Fibroblast of skin of right quadriceps (primary cell): ENCODE results near the gene NFIA.

Experiments
- DNase-seq: peaks from one replicate; pipeline ENCODE4 v3.0.0-alpha.2; 2013

NFIA gene

DNA sequence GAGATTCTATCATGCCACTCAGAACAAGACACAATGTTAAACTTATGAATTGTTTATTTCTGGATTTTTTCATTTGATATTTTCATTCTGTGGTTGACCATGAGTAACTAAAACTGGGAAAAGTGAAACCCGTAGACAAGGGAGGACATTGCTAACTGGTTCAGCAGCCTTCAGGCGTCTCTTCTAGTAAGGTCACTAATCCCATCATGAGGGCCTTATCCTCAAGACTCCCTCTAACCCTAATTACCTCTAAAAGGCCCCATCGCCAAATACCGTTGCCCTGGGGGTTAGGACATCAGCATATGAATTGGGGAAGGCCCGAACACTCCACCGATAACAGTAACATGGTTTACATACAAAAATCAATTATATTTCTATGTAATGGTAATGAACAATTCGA is 394.9 kb downstream of the NFIA start:
- no peak for DNase-seq

DNA sequence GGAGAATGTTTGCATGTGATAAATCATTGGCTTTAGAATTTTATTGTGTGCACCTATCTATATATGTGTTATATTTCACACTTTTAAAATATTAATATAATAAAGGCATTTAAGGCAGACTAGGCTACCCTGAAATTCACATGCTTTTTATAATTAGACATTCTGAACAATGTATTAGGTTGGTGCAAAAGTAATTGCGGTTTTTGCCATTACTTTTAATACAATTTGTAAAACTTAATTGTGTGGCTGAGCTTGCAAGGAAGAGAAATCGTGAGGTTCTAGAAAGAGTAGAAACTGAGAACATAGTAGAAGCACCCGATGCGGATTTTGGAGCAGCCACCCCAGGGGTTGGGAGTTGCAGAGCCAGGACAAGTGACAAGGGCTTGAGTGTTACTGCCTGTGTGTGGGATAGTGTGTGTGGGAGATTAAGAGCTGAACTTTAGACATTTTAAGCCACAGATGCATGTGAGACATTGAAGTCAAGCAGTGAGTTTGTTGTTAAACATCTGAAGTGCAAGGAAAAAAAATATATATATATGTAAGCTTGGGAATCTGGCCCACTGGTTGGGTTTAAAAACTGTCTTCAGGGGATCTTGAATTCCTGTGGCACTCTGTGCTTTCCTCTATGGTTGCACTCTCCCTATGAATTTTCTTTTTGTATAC is 398.0 kb downstream of the NFIA start:
- DNase-seq, result no peak

DNA sequence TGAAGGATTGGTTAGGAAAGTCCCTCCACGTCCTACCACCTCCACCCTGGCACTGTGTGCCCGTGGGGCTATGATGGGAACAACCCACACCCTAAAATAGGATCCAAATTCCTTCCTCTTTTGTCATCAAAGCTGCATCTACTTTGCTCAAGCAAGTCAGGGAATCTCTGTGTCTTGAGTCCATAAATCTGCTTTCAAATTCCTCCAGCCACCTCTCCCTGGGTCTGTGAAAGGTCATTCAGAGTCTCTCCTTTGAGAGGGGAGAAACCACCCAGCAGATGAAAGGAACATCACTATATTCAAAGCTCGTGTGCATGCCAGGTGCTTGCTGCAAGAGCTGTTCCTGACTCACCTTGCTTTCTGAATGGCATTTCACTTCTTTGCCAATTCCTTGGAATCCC is 399.0 kb downstream of the NFIA start:
- DNase-seq, result no peak

DNA sequence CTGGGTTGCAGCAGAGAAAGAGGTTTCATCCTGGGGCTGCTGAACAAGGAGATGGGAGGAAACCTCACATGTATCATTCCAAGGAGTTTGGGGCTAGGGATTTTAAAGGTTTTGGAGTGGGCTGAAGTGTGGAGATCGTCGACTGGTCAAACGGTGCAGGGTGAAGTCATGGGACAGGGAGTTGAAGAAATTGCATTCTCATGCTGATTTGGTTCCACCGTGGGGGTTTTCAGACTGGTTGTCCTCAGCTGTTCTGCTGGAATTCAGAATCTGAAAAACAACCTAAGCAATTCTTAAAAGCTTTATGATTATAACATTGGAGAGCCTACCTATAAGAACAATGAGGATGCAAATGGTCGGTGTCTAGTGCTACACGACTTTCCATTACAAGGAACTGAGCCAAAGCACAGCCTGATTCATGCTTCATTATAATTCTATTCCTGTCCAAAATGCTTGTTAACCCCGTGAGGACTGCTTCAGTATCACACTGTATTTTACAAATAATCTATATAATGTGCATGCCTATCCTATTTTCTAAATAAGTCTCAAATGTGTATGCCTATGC is 399.9 kb downstream of the NFIA start:
- DNase-seq, result no peak

DNA sequence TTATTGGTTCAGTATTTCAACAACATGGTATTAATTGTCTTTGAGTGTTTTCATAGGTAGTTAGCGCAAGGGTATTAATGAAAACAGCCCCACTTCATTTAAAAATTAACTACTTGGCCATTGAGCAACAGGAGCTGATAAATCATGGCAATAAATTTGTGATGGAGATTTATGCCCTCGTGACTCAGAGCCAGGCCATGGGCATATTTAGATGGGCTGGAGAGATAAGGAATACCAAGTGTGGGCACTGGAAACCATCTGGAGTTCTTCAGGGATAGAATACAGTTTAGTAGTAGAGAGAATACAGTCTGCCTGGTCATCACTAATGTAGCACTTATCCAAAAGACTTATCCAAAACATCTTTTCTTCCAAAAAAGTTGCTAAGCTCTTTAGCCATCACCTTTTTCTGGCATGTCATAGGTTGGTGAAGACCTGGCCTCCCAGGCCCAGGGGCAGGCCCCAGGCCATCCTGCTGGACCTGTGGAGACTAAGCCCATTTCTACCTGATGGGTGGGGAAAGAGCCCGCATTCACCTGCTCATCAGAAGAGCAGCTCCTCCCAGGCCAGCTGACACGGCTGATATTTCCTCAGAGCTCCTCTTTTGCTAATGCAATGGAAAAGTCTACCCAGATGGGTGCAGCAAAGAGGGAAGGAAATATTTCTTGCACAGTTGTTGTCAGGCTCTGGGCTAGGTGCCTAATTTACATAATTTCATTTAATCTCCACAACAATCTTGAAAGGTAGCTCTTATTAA is 404.6 kb downstream of the NFIA start:
- peak; percentile 8 for DNase-seq

DNA sequence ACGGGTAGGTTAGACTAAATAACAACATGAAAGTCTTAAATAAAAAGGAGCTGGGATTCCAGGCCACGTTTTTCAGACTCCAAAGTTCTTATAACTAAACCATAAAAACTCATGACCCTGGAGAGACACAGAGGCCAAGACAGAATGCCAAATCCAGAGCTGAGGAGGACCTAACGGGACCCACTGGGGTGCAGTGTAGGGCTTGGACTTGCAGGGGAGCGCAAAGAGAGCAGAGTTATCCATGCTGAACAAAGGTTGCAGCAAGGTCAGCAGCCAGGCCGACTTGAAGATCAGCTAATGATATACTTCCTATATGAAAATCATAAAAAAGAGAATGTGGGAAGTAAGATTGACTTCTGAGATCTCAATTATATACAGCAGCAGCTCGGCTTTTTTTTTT is 405.4 kb downstream of the NFIA start:
- no peak for DNase-seq

DNA sequence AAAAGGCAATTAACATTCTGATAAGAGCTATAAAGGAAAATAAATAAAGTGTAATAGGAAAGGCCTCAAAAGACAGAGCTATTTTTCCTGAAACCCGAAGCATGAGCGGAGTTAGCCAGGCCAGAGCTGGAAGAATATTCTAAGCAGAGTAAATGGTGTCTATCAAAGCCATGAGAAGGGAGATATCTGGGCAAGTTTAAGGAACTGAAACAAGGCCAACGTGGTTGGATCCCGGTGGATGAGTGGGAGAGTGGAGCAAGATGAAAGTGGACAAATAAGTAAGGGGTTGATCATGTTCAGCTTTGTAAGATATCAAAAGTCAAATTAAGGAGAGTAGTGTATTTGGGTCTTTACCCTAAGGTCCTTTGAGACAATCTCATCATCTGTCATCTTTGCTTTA is 408.6 kb downstream of the NFIA start:
- DNase-seq, result no peak

DNA sequence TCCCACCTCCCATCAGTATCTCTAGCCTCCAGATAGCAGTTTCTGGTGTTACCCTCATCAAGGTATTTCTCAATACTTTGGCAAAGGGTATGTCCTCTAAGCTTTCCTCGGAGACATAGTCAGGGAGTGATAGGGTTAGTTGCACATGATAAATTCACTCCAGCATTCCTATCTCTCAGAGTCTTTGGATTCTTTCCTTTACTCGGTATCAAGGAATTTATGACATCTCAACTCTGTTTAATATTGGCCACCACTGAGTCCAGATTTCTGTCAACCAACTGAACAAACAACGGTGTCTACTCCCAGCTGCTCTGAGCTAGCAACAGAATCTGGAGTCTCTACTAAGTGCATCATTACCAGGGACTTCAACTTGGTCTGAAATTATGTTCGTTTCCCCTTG is 409.1 kb downstream of the NFIA start:
- DNase-seq, result peak; percentile 53

DNA sequence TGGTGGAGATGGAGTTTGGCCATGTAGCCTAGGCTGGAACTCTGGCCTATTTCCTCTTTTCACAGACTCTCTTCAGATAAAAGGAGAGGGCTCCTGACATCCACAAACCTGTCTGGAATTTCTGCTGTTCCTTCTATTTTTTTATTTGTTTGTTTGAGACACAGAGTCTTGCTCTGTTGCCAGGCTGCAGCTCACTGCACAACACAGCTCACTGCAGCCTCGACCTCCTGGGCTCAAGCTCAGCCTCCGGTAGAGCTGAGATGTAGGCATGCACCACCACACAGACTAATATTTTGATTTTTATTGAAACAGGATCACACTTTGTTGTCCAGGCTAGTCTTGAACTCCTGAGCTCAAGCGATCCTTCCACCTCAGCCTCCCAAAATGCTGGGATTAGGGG is 411.6 kb downstream of the NFIA start:
- no peak for DNase-seq

DNA sequence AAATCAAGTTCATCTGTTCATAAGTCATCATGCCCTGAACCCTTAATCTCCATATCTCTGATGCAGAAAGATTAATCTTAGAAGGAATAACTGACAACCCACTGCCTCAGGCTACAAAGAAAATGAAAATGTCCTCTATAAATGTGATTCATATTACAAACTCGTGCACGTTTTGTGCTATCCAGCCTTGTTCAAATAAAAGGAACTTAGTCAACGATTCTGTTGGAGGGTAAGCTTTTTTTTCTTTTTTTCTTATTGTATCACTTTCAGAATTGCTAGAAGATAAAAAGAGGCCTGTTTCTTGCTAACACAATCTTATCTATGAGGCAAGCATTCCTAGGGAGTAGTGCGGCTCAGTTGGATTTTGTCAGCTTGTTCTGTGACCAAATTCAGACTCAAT is 414.1 kb downstream of the NFIA start:
- DNase-seq, result peak; percentile 55

DNA sequence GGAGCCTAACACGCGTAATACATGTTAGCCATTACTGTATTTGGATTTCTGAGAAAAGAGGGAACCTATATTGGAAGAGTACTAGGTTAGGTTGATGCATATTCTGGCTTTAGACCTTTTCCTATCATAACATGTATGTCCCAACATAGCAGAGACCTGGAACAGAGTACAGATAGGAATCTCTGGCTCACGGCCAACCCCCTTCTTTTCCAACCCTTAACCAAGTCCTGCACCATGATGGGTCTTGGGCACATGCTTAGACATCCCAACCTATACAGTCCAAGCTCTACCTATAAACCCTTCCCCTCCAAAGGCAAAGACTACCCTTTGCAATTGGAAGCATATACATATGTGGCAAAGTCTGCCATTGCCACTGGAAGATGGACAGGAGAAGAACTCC is 414.7 kb downstream of the NFIA start:
- no peak for DNase-seq

DNA sequence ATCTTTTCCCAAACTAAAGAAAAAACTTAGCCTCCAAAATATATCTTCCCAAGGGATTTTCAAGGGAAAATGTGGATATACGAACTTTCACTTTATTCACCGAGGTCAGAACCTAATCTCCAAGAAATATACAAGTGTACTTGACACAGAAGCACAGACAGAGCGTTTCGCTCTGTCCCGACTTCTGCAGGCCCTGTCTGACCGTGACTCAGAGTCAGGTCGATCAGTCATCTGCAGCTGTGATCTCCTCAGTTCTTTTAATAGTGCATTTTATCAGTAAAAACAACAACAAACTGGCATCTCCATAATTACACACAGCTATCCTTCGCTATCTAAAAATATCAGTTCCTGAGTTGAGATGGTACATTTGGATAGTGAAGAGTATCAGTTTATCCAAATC is 416.0 kb downstream of the NFIA start:
- DNase-seq, result no peak

DNA sequence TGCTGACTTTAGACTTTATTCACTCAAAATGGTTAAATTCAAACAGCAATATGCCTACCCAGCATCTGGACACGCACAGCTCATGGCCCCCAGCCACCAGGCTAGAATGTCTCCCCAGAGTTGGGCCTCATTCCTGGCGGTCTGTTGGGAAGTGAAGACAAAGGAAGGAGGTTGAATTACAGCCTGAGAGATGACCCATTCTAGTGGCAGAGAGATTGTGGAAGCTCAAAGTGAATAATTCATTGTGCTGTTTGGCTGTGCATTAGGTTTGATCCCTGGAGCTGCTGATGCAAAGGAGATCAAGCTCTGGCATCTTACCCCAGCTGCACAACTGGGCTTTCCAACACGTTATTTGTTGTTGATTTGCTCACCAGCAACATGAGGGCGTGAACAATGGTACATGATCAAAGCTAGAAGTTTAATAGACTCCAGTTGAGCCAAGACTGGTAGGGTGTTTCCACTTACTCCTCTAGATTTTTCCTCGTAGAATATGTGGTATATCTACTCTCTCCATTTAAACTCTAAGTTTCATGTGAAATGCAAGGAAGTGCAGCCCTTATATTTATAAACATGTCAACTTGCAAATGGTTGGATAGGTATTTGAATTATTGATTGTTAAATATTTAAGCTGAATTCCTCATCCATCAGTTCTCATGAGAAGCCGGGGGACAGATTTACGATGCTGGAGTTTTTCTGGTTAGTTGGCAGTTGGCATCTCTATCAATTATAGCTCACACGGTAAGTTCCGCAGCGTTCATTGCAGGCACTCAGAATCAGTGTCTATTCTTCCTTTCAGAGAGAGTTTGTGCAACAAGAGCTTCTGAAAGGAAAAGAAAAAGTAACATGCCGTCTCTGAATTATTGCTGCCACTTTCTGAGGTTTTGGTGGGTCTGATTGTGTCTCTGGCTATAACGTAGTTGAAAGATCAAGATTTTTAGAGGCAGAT is 419.9 kb downstream of the NFIA start:
- DNase-seq, result no peak

DNA sequence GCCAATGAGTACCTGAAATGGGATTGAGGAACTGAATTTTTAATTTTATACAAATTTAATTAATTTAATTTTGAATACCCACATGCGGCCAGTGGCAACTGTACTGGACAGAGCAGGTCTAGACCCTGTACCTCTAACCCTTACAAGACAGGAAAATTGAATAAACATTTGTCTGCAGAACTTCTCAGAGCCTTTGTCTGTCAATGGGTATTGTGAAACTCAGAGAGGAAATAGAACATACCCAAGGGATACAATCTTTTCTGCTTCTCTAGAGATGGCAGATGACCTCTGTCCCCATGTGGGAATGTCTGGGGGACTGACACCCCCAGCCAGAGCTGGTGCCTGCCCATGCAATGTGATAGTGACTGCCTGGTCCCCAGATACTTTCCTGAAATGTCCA is 421.9 kb downstream of the NFIA start:
- DNase-seq, result no peak

DNA sequence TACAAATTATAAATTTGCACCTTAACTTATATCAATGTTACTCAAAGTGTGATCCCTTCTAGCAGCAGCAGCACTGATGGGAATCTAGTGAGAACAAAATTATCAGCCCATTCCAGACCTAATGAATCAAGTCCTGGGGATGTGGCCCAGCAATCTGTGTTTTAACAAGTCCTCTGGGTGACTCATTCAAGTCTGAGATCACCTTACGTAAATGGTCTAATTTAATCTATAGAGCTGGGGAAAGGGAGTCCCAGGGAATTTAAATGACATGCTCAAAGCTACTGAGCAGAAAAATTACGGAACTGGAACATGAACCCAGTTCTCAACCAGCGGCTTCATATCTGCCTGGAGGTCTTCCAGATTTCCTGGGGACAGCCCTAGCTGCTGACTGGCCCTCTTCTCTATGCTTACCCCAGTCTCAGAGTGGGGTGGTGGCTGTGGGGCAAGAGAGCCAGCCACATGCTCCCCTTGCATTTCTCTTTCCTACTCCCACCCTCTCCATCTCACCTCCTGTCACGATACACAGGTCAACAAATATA is 422.6 kb downstream of the NFIA start:
- peak; percentile 52 for DNase-seq

DNA sequence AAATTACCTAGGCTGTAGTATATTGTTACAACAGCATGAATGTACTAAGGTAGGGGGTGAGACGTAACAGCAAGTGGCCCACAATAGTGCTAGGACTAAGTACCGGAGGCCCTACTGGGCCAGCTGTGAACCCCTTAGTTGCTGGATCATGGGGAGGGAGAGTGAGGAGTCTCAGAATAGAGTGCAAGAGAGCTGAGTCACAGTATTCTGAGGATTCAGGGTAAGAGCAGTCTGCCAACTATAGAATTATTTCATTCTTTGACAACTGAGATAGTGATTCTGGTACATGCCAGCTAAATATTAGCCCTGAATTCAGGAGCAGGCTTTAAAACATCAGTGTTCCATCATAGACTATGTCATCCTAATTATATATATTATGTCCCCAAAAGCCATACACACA is 423.9 kb downstream of the NFIA start:
- no peak for DNase-seq

DNA sequence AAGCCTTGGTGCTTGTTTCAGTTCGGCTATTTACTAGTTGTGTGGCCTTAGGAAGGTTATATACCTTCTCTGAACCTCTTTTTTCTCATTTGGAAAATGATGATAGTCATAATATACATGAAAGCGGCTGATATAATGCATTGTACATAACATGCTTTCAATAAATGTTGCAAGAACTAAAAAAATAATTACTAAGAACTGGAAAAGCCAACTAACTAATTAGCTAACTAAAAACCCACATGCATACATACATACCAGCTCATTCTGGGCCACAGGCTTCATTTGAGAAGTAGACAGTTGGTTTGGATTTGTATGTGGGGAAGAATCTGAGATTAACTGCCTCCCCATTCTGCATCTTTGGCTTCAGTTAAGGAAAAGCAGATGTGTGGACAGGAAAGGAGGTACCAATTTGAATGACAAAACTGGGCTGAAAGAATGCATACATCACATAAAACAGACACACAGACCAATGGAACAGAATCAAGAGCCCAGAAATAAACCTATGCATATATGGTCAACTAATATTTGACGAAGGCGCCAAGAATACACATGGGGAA is 424.7 kb downstream of the NFIA start:
- peak; percentile 22 for DNase-seq
